GM18907 (cell line): ENCODE data around the gene C17orf67.

ENCODE experiments used
- ATAC-seq: cut with Tn5 transposase; IDR thresholded peaks from one replicate; pipeline ENCODE4 v1.9.1; 2021; ENCODE audit warnings: mild to moderate bottlenecking, moderate library complexity; ENCODE audit not compliant: unreplicated experiment

C17orf67 gene

GRCh38 chr17:56833809-56834379 is at the start of gene C17orf67, which contains the start of gene DGKE:
Gene C17orf67, minus strand, starts transcription at chr17:56833920. Its CDS starts 18,110 bp downstream, at chr17:56815810.
Gene DGKE, plus strand, starts transcription at chr17:56834151. Its CDS starts 645 bp downstream, at chr17:56834796.
- ATAC-seq, result peak; percentile 75

DNA sequence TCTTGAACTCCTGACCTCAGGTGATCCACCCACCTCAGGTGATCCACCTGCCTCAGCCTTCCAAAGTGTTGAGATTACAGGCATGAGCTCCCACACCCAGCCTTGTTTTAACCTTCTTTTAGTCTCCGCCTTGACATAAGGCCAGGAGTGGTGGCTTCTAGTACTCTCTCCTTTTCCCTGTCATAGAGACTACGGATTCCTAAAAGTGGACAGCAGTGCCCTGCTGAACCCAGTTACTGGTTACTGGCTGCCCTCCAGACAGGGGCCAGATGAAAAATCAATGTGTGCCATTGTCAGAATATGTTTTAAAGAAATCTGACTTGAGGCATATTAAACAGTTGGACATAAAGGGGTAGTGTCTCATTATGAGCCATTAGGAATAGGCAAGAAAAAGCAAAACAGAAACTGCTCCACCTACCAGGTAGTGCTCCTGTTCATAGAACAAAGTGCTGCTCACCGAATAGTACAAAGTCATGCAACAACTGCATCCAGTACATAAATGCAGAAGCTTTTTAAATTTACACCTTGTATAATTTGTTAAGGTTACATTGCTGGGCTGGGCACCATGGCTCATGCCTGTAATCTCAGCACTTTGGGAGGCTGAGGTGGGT is 48.1 kb upstream of the C17orf67 start:
- no peak for ATAC-seq

DNA sequence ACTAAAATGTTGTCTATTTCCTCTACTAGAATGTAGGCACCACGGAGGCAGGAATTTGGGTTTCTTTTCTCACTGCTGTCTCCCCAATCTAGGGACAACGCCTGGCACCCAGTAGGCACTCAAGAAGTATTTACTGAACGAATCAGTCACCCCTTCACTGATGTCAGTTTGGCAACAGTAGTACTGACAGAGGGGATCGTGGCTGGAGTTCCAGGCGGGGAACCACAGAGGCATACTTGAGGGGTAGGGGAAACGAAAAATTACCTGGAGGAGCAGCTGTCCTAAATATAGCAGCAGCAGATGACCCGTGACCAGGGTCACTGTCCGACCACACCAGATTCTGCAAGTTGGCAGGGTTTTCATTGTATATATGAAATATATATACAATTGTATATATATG is 46.9 kb upstream of the C17orf67 start:
- ATAC-seq, result no peak

- no peak for ATAC-seq
Observed at GRCh38 chr17:56880133-56880532, 46.4 kb upstream of the C17orf67 start.

DNA sequence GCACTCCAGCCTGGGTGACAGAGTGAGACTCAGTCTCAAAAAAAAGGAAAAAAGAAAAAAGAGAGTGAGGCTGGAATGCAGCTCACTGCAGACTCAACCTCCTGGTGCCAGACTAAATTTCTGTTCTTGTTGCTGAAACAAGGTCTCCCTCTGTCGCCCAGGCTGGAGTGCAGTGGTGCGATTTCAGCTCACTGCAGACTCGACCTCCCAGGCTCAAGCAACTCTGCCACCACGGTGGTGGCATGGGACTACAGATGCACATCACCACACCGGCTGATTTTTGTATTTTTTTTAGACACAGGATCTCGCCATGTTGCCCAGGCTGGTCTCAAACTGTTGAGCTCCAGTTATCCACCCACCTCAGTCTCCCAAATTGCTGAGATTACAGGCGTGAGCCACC is 45.6 kb upstream of the C17orf67 start:
- no peak for ATAC-seq

DNA sequence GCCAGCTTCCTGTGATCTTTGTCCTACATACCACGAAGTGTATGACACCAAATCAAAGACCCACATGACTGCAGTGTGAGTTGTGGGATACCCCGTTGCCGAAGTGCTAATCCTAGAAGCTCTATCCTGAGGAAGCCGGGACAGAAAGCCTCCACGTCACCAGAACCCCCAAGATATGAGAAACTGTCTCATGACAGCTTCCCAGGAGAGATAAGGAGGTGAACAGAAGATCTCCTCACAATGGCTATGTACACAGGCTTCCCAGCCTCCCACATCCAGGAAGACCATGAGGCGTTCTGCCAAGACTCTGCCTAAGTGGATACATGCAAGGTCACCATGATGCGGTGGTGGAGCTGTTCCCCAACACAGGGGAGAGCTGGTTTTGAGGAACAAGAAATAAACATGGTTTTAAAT is 43.1 kb upstream of the C17orf67 start:
- no peak for ATAC-seq

- peak; percentile 50 for ATAC-seq
Observed at GRCh38 chr17:56870081-56870651, 36.4 kb upstream of the C17orf67 start.

GRCh38 chr17:56868716-56869115 is 35.0 kb upstream of the C17orf67 start:
- ATAC-seq, result no peak

DNA sequence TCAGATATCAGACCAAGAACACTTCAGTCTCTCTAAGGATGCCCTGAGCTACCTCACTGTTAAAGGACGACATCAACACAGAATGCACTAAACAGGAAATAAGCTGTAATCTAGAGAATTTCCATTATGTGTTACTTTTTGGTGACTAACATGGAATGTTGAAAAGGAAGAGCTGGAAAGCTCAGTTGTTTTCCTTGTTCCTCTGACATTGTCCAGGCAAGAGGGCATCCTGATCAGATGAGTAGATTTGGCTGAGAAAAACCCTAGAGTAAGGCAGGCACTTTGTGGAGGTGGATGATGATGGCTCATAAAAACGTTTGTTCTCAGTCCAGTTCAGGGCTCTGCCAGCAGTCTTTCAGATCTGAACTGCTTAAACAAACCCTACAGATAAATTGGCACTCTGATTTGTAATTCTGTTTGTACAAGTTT is 34.2 kb upstream of the C17orf67 start:
- no peak for ATAC-seq

DNA sequence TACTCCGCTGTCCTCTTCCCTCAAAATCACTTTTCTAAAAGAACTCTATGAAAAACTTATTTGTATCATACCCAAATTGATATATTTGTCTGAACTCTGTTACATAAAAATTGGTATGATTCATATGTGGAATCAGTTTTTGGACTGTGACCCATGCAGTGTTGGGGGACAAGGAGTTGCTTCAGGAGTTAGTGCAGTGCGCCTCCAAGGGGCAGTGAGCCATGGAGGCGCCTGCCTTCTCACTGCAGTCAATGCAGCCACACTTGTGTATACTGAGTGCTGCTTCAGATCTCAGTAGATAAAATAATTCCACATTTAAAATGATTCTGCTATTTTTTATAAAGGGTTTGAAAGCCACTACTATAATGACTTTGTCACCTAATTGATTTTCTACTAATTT is 32.8 kb upstream of the C17orf67 start:
- no peak for ATAC-seq

DNA sequence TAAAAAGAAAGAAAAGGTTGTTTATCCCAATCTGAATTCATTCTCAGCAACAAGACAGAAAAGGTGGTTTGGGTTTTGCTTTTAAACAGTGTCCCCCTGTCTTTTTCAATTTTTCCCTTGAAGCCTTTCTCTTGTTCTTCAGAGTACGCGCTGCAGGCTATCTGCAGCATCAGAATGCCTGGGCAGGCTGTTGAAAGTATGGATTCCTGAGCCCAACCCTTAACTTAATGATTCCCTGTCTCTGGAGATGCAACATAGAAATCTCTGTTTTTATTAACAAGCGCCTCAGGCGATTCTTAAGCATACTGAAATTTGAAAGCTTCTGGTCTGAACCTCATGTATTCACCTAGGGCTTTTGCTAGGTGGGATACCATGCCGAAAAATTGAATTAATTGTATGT is 32.4 kb upstream of the C17orf67 start:
- no peak for ATAC-seq

DNA sequence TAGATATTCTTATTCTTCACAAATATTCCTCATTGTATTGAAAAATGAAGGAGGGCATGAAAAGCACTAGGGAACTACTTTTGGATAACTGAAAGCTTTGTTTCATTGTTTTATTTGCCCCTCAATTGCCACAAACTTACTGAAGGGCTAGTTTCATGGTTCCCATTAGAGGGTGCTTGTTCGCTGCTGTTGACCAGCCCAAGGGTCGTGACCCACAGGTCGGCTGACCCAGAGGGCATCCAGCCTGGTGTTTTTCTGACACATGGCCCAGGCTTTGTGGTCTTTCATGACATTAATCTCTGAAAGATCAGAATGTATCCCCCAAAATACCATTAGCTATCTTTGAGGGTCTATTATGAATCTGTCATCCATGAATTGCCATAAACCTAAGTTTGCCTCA is 30.3 kb upstream of the C17orf67 start:
- ATAC-seq, result no peak

DNA sequence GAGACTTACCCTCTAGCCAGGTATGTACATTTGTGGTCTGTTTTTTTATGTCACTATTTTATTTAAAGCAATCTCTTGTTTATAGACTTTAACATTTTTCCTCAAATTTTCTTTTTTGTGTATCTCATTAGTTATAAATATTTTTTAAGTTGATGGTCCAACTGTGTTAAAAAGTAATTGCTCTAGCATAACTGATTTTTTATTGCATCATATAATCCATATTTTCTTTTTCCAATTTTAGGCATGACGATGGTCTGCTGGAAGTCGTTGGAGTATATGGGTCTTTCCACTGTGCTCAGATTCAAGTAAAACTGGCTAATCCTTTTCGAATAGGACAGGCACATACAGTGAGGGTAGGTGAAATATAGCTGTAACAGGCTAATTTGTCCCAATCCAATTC is 28.2 kb upstream of the C17orf67 start:
- ATAC-seq, result no peak

GRCh38 chr17:56851008-56851407 is 17.3 kb upstream of the C17orf67 start:
- ATAC-seq, result no peak

DNA sequence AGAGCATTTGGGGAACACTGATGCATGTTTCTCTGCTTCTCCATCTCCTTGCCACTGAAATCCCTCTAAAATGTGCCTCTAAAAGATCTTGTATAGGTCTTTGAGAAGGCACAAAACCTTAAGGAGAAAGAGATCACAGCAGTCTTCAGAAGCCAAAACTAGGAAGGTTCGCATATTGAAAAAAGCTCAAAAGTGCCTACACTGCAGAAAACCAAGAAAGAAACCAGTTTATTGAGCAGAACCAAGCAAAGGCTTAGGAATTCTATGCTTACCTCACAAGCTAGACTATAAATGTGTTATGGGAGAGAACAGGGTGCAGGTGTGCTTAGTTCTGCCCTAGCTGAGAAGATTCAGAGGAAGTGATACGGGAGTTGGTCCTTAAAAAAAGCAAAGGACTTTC is 16.9 kb upstream of the C17orf67 start:
- ATAC-seq, result no peak

GRCh38 chr17:56849131-56849530 is 15.4 kb upstream of the C17orf67 start:
- no peak for ATAC-seq

- no peak for ATAC-seq
Observed at GRCh38 chr17:56847106-56847505, 13.4 kb upstream of the C17orf67 start.

GRCh38 chr17:56845934-56846333 is 12.2 kb upstream of the C17orf67 start:
- ATAC-seq, result peak; percentile 55

GRCh38 chr17:56842577-56842976 is 8.9 kb upstream of the C17orf67 start:
- ATAC-seq, result no peak

DNA sequence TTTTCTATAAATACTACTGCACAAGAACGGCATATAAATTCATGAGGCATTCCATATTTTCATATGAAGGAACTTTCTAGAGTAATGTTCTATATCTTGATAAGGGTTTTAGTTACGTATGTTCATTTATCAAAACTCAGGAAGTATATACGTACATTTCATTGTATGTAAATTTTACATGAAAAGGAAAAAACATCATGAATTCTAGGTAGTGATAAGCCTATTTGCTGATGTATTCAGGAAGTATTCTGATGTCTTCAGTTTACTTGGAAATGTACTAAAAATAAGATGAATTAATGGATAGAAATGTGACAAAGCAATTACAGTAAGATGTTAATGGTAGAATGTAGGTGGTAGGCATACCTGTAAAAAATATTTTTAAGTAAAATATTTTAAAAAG is 5.0 kb upstream of the C17orf67 start:
- ATAC-seq, result no peak

DNA sequence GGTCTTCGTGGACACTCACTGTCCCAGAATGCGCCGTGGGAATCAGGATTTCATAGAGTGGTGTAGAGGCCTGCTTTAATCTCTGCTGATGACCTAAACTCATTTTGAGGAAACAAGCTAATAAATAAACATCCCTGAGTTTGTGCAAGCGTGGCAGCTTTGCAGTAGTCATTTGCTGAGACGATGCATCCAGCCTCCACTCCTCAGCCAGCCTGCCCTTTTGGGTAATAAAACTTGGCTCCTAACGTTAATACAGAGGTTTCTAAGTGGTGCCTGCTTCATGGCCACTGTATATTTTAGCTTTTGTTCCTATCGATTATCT is 1.5 kb upstream of the C17orf67 start:
- ATAC-seq, result no peak

DNA sequence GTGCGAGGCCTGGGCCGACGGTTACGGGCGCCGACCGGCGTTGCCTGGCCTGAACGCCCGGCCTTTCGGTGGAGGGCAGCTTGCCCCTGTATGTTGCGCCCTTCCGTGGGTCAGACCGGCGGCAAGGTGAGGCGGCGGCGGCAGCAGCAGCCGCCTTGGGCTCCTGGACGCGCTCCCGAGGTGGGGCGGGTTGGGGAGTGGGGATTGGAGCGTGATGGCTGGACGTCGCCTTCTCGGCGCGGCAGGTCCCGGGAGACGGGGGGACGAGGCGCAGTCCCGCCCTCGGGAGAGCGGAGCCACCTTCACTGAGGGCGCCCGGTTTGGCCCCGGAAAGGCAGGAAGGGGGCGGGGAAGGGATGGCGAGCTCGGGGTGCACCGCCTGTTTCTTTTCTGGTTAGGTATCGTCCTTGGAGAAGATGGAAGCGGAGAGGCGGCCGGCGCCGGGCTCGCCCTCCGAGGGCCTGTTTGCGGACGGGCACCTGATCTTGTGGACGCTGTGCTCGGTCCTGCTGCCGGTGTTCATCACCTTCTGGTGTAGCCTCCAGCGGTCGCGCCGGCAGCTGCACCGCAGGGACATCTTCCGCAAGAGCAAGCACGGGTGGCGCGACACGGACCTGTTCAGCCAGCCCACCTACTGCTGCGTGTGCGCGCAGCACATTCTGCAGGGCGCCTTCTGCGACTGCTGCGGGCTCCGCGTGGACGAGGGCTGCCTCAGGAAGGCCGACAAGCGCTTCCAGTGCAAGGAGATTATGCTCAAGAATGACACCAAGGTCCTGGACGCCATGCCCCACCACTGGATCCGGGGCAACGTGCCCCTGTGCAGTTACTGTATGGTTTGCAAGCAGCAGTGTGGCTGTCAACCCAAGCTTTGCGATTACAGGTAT is 902 bp upstream of the C17orf67 start:
- ATAC-seq, result peak; percentile 30
